NT2/D1 (cell line): Measurements from ENCODE around the gene CENPF.

Experiments used
- YY1 ChIP-seq: IDR thresholded peaks from 2 replicates; pipeline ENCODE4 v1.6.1; 2011; ENCODE audit not compliant: insufficient read length, insufficient read depth
- ZNF274 ChIP-seq: IDR thresholded peaks from 2 replicates; pipeline ENCODE4 v1.6.1; 2011; ENCODE audit warnings: mild to moderate bottlenecking, low read depth, low read length

- no peak for TF ChIP-seq YY1
- no peak for TF ChIP-seq ZNF274
These were observed 97.4 kb downstream of the CENPF start for GRCh38 chr1:214700437-214700836.
